Measurements from ENCODE around the gene CLEC19A. TPM values are rescaled to one million over a fixed set of nuclear protein-coding genes. Genes with fewer than 3 reads are reported as not detected.

CLEC19A gene
- total RNA-seq, 1 experiment from 2014 or later = not detected

- Histone ChIP-seq H3K4me1 (no peaks in the 10 kb centered on the region), H3K9me3 (no peaks in the 10 kb centered on the region), H3K27me3 (replicated peaks; ENCODE audit: control insufficient read depth, insufficient read depth, low read length) (no peaks in the 10 kb centered on the region), H3K4me3 (ENCODE audit: low read depth, low read length) (no peak overlapping the region), H3K36me3 (ENCODE audit: control insufficient read depth, insufficient read depth, low read length) (no peaks in the 10 kb centered on the region)
- Mint-ChIP-seq H3K9me3 (ENCODE audit: unreplicated experiment) (no peaks in the 10 kb centered on the region), H3K4me3 (ENCODE audit: unreplicated experiment) (no peak overlapping the region), H3K27ac (ENCODE audit: unreplicated experiment) (no peak overlapping the region), H3K4me1 (ENCODE audit: low read depth, unreplicated experiment) (no peaks in the 10 kb centered on the region), H3K36me3 (ENCODE audit: insufficient read depth, unreplicated experiment) (no peaks in the 10 kb centered on the region), H3K27me3 (ENCODE audit: insufficient read depth, unreplicated experiment) (no peaks in the 10 kb centered on the region)
- BruUV-seq (replicated peaks) = no TSS peak
- peak; percentile 38 to 48 for DNase-seq
- CTCF ChIA-PET = no interaction called here
- intact Hi-C loops (cut with micrococcal nuclease; ENCODE audit: unreplicated experiment) = no loop called here
- TF ChIP-seq CTCF (IDR thresholded peaks at IDR 0.05; ENCODE audit: insufficient read depth in 1 of 2, low read depth in 1 of 2, low read length in 1 of 2, severe bottlenecking in 1 of 2, unreplicated experiment in 1 of 2) = no peak
- POLR2A ChIA-PET = interaction anchor here (0.5 kb wide), 1 partner anchor 158 kb away, joined by 4 read pairs; no protein-coding TSS in a partner anchor
These were observed 40.1 kb upstream of the CLEC19A start for GRCh38 chr16:19245326-19245925.

- no peak for DNase-seq
- no peaks in the 10 kb centered on the region for H3K9me3 Mint-ChIP-seq (ENCODE audit: unreplicated experiment)
- peaks cover 5% of the 10 kb centered on the region for H3K27me3 Mint-ChIP-seq (ENCODE audit: insufficient read depth, unreplicated experiment)
- intact Hi-C loops (cut with micrococcal nuclease; ENCODE audit: unreplicated experiment) = no loop called here
- H3K4me3 ChIP-seq (ENCODE audit: low read depth, low read length) = no peak overlapping the region
- BruUV-seq (replicated peaks) = no TSS peak
- H3K4me1 ChIP-seq = no peaks in the 10 kb centered on the region
- TF ChIP-seq CTCF (IDR thresholded peaks at IDR 0.05; ENCODE audit: insufficient read depth in 1 of 2, low read depth in 1 of 2, low read length in 1 of 2, severe bottlenecking in 1 of 2, unreplicated experiment in 1 of 2) = no peak
- no peaks in the 10 kb centered on the region for H3K36me3 Mint-ChIP-seq (ENCODE audit: insufficient read depth, unreplicated experiment)
- H3K27me3 ChIP-seq (replicated peaks; ENCODE audit: control insufficient read depth, insufficient read depth, low read length) = no peaks in the 10 kb centered on the region
- no peaks in the 10 kb centered on the region for H3K4me1 Mint-ChIP-seq (ENCODE audit: low read depth, unreplicated experiment)
- H3K9me3 ChIP-seq = no peaks in the 10 kb centered on the region
- H3K36me3 ChIP-seq (ENCODE audit: control insufficient read depth, insufficient read depth, low read length) = no peaks in the 10 kb centered on the region
- no peak overlapping the region for H3K4me3 Mint-ChIP-seq (ENCODE audit: unreplicated experiment)
- ChIA-PET POLR2A (no interaction called here), CTCF (no interaction called here)
- no peak overlapping the region for H3K27ac Mint-ChIP-seq (ENCODE audit: unreplicated experiment)
These were observed 32.6 kb upstream of the CLEC19A start for GRCh38 chr16:19252904-19253303.

- BruUV-seq (replicated peaks) = no TSS peak
- peaks cover 5% of the 10 kb centered on the region for H3K27me3 Mint-ChIP-seq (ENCODE audit: insufficient read depth, unreplicated experiment)
- intact Hi-C loops (cut with micrococcal nuclease; ENCODE audit: unreplicated experiment) = no loop called here
These were observed 30.9 kb upstream of the CLEC19A start for GRCh38 chr16:19254611-19255010.

More at GRCh38 chr16:19254611-19255010, 30.9 kb upstream of the CLEC19A start:
- Histone ChIP-seq H3K9me3 (no peaks in the 10 kb centered on the region), H3K4me3 (ENCODE audit: low read depth, low read length) (no peak overlapping the region), H3K4me1 (no peaks in the 10 kb centered on the region), H3K27me3 (replicated peaks; ENCODE audit: control insufficient read depth, insufficient read depth, low read length) (no peaks in the 10 kb centered on the region), H3K36me3 (ENCODE audit: control insufficient read depth, insufficient read depth, low read length) (no peaks in the 10 kb centered on the region)
- peaks cover 2% of the 10 kb centered on the region for H3K36me3 Mint-ChIP-seq (ENCODE audit: insufficient read depth, unreplicated experiment)
- no peak overlapping the region for H3K4me3 Mint-ChIP-seq (ENCODE audit: unreplicated experiment)
- ChIA-PET POLR2A (interaction anchor here (0.6 kb wide), 1 partner anchor 239 kb away, joined by 3 read pairs; no protein-coding TSS in a partner anchor), CTCF (no interaction called here)
- DNase-seq = no peak
- no peaks in the 10 kb centered on the region for H3K9me3 Mint-ChIP-seq (ENCODE audit: unreplicated experiment)
- no peak overlapping the region for H3K27ac Mint-ChIP-seq (ENCODE audit: unreplicated experiment)
- no peaks in the 10 kb centered on the region for H3K4me1 Mint-ChIP-seq (ENCODE audit: low read depth, unreplicated experiment)
- TF ChIP-seq CTCF (IDR thresholded peaks at IDR 0.05; ENCODE audit: insufficient read depth in 1 of 2, low read depth in 1 of 2, low read length in 1 of 2, severe bottlenecking in 1 of 2, unreplicated experiment in 1 of 2) = no peak
